ENCODE data around the gene CYB5D1. TPM values are rescaled to one million over a fixed set of nuclear protein-coding genes. Genes with fewer than 3 reads are reported as not detected.

The CYB5D1 gene
- total RNA-seq, 1 donor from 2014 or later = 21.1 TPM

Other genes starting within 250 kb of the CYB5D1 start
- gene FXR2, start 243.1 kb upstream of the CYB5D1 start, total RNA-seq = 54.3 and 60.2 TPM in 2 replicates
- gene SAT2, start 230.2 kb upstream of the CYB5D1 start, total RNA-seq = 47.2 and 49.8 TPM in 2 replicates
- 0.79 and 1.4 TPM in 2 replicates for gene SHBG, start 227.9 kb upstream of the CYB5D1 start, total RNA-seq
- 0.65 and 0.89 TPM in 2 replicates for gene ATP1B2, start 207.1 kb upstream of the CYB5D1 start, total RNA-seq
- 94.4 and 100 TPM in 2 replicates for gene TP53, start 170.5 kb upstream of the CYB5D1 start, total RNA-seq
- 14.2 and 15.1 TPM in 2 replicates for gene WRAP53, start 169.5 kb upstream of the CYB5D1 start, total RNA-seq
- 7.0 and 7.6 TPM in 2 replicates for gene EFNB3, start 152.8 kb upstream of the CYB5D1 start, total RNA-seq
- gene DNAH2, start 140.3 kb upstream of the CYB5D1 start, total RNA-seq = 0.11 and 0.34 TPM in 2 replicates
- 50.4 and 54.1 TPM in 2 replicates for gene KDM6B, start 23.8 kb upstream of the CYB5D1 start, total RNA-seq
- 25.3 and 33.7 TPM in 2 replicates for gene TMEM88, start 2.9 kb upstream of the CYB5D1 start, total RNA-seq
- 56.2 and 60.2 TPM in 2 replicates for gene NAA38, start 444 bp upstream of the CYB5D1 start, total RNA-seq
- 109 and 111 TPM in 2 replicates for gene CHD3, start 30.8 kb downstream of the CYB5D1 start, total RNA-seq
- gene RNF227, start 58.3 kb downstream of the CYB5D1 start, total RNA-seq = 0.54 and 1.1 TPM in 2 replicates
- 1.0 and 1.4 TPM in 2 replicates for gene KCNAB3, start 71.9 kb downstream of the CYB5D1 start, total RNA-seq
- gene TRAPPC1, start 73.9 kb downstream of the CYB5D1 start, total RNA-seq = 184 and 188 TPM in 2 replicates
- gene CNTROB, start 74.2 kb downstream of the CYB5D1 start, total RNA-seq = 22.3 and 25.3 TPM in 2 replicates
- gene GUCY2D, start 144.6 kb downstream of the CYB5D1 start, total RNA-seq = not detected in 2 replicates
- not detected in 2 replicates for gene ALOX15B, start 181.1 kb downstream of the CYB5D1 start, total RNA-seq
- not detected in 2 replicates for gene ALOX12B, start 229.7 kb downstream of the CYB5D1 start, total RNA-seq

Measured in astrocyte (in vitro differentiated cells and primary cell).